Measurements from ENCODE around the gene PKD1. TPM values are rescaled to one million over a fixed set of nuclear protein-coding genes. Genes with fewer than 3 reads are reported as not detected.
"Not testable (repeated sequence)": the region's sequence is repeated elsewhere in the genome, so short reads cannot be mapped to it uniquely, and the experiment has no call there.

The PKD1 gene
- total RNA-seq, 1 donor from 2014 or later: 85.8 TPM

GRCh38 chr16:2155091-2155950, 19.6 kb upstream of the PKD1 start, which contains the start of gene TRAF7:
Gene TRAF7, plus strand, starts transcription at chr16:2155782. Its CDS starts 8,139 bp downstream, at chr16:2163921.
- intact Hi-C loops (cut with DNase I): loop anchor here (5.0 kb wide), 2 partner anchors 52 to 97 kb away; partner anchors contain the start of genes ECI1 and MLST8
- ATAC-seq: peak; percentile 95
- DNase-seq (ENCODE audit: missing footprints): peak; percentile 99

- DNase-seq (ENCODE audit: missing footprints) (no peak), ATAC-seq (no peak)
- intact Hi-C loops (cut with DNase I): loop anchor here (5.0 kb wide), 2 partner anchors 53 to 98 kb away; partner anchors contain the start of genes ECI1 and MLST8
Measured at GRCh38 chr16:2154533-2155090, 18.9 kb upstream of the PKD1 start.

- no peak for DNase-seq (ENCODE audit: missing footprints)
- intact Hi-C loops (cut with DNase I): no loop called here
- no peak for ATAC-seq
Measured at GRCh38 chr16:2152695-2153506, 17.2 kb upstream of the PKD1 start.

- DNase-seq (ENCODE audit: missing footprints) (no peak), ATAC-seq (no peak)
- intact Hi-C loops (cut with DNase I): no loop called here
Measured at GRCh38 chr16:2151188-2152091, 15.7 kb upstream of the PKD1 start.

- ATAC-seq (no peak), DNase-seq (ENCODE audit: missing footprints) (no peak)
- intact Hi-C loops (cut with DNase I): no loop called here
Measured at GRCh38 chr16:2150418-2151187, 14.9 kb upstream of the PKD1 start.

- DNase-seq (ENCODE audit: missing footprints): no peak
- no peak for ATAC-seq
- intact Hi-C loops (cut with DNase I): no loop called here
Measured at GRCh38 chr16:2149630-2150417, 14.1 kb upstream of the PKD1 start.

GRCh38 chr16:2148714-2149629, 13.3 kb upstream of the PKD1 start:
- no peak for DNase-seq (ENCODE audit: missing footprints)
- intact Hi-C loops (cut with DNase I): no loop called here
- ATAC-seq: no peak

GRCh38 chr16:2147981-2148671, 12.4 kb upstream of the PKD1 start, which contains the start of gene RAB26:
Gene RAB26, plus strand, starts transcription at chr16:2148625. Its CDS starts 159 bp downstream, at chr16:2148784.
- ATAC-seq (peak; percentile 86), DNase-seq (ENCODE audit: missing footprints) (peak; percentile 88)
- intact Hi-C loops (cut with DNase I): no loop called here

GRCh38 chr16:2147378-2147777, 11.7 kb upstream of the PKD1 start:
- no peak for DNase-seq (ENCODE audit: missing footprints)
- intact Hi-C loops (cut with DNase I): no loop called here
- ATAC-seq: peak; percentile 14

GRCh38 chr16:2145843-2146242, 10.1 kb upstream of the PKD1 start:
- DNase-seq (ENCODE audit: missing footprints) (no peak), ATAC-seq (no peak)
- intact Hi-C loops (cut with DNase I): no loop called here

- no peak for ATAC-seq
- intact Hi-C loops (cut with DNase I): loop anchor here (5.0 kb wide), 1 partner anchor 282 kb away; no protein-coding TSS in a partner anchor
- no peak for DNase-seq (ENCODE audit: missing footprints)
Measured at GRCh38 chr16:2143878-2144485, 8.3 kb upstream of the PKD1 start.

- no peak for ATAC-seq
- intact Hi-C loops (cut with DNase I): loop anchor here (5.0 kb wide), 1 partner anchor 281 kb away; no protein-coding TSS in a partner anchor
- DNase-seq (ENCODE audit: missing footprints): peak; percentile 60
Measured at GRCh38 chr16:2142942-2143877, 7.5 kb upstream of the PKD1 start.

- intact Hi-C loops (cut with DNase I); DNase-seq (ENCODE audit: missing footprints); ATAC-seq: not testable (repeated sequence)
Measured at GRCh38 chr16:2135071-2135470, 627 bp downstream of the PKD1 start.

GRCh38 chr16:2133797-2134196, 1.9 kb downstream of the PKD1 start:
- ATAC-seq; intact Hi-C loops (cut with DNase I); DNase-seq (ENCODE audit: missing footprints): not testable (repeated sequence)
